Breast epithelium (tissue), 3 donors: ENCODE data around the gene POFUT2.

ENCODE experiments used
- CTCF ChIP-seq, 3 donors: fragments of 450-650 bp; IDR thresholded peaks; one replicate each; pipeline ENCODE4 v1.5.1; 2016 to 2017; ENCODE audit warnings: antibody characterized with exemption in 3 of 3, mild to moderate bottlenecking in 3 of 3, moderate library complexity in 3 of 3
- POLR2A ChIP-seq: fragments of 450-650 bp; IDR thresholded peaks from one replicate; pipeline ENCODE4 v1.6.1; 2016; ENCODE audit warnings: antibody characterized with exemption, mild to moderate bottlenecking, moderate library complexity
- POLR2AphosphoS5 ChIP-seq, 3 donors: sonication (generic); formaldehyde crosslinking; IDR thresholded peaks; one replicate each; pipeline ENCODE4 v1.6.1; 2017; ENCODE audit warnings: antibody characterized with exemption in 3 of 3

GRCh38 chr21:45330075-45330781, 42.5 kb upstream of the POFUT2 start:
- TF ChIP-seq CTCF (IDR thresholded peaks at IDR 0.05) (no peak), POLR2A (no peak), POLR2AphosphoS5 (IDR thresholded peaks at IDR 0.05) (no peak)
